Tibial nerve (tissue), 3 donors: ENCODE measurements around the gene SH3RF3.

ENCODE experiments used
- CTCF ChIP-seq, 5 experiments: fragments of 200-600 bp in 3 of 5; fragments of 450-650 bp in 2 of 5; sonication (generic) in 3 of 5; IDR thresholded peaks; one replicate each; pipeline ENCODE4 v1.5.1; 2016 to 2019; ENCODE audit warnings: antibody characterized with exemption in 5 of 5, mild to moderate bottlenecking in 3 of 5, moderate library complexity in 2 of 5
- POLR2A ChIP-seq, 2 donors: fragments of 450-650 bp; IDR thresholded peaks; one replicate each; pipeline ENCODE4 v1.6.1; 2017; ENCODE audit warnings: antibody characterized with exemption in 2 of 2, mild to moderate bottlenecking in 2 of 2, moderate library complexity in 2 of 2

DNA sequence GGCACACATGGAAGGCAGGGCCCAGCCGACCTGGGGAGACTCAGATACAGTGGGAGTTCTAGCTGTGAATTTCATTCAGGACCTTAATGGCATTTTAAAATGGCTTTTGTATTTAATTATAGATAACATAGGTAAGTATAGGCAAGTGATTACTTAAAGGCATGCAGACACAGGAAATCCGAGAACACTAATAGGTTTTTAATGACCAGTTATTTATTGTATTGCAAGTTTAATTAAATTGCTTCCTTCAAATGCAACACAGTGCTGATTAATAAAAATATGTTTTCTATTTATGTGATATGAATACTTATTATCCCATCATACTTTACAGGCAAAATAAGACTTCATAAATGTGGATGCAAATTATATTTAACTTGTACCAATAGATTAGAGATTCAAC is 19.7 kb upstream of the SH3RF3 start:
- TF ChIP-seq CTCF (IDR thresholded peaks at IDR 0.05) (no peak), POLR2A (IDR thresholded peaks at IDR 0.05) (no peak)
